Fibroblast of peridontal ligament (primary cell): ENCODE results near the gene GTF2H3.

Experiments used
- DNase-seq: peaks from one replicate; pipeline ENCODE4 v3.0.0-alpha.2; 2010; ENCODE audit errors: extremely low read depth

The GTF2H3 gene

GRCh38 chr12:123707466-123707865 lies 73.8 kb downstream of the GTF2H3 start:
- DNase-seq: no peak
